HG03280 (cell line): Measurements from ENCODE around the gene NUMA1.

ENCODE experiments used
- ATAC-seq: cut with Tn5 transposase; IDR thresholded peaks from one replicate; pipeline ENCODE4 v1.9.1; 2021; ENCODE audit warnings: mild to moderate bottlenecking, moderate library complexity; ENCODE audit not compliant: unreplicated experiment

Gene NUMA1

GRCh38 chr11:72102946-72103753, 22.8 kb upstream of the NUMA1 start, which contains the start of gene LAMTOR1:
Gene LAMTOR1 (minus strand): TSS chr11:72103297. CDS start chr11:72103224, 73 bp downstream.
- peak; percentile 92 for ATAC-seq

DNA sequence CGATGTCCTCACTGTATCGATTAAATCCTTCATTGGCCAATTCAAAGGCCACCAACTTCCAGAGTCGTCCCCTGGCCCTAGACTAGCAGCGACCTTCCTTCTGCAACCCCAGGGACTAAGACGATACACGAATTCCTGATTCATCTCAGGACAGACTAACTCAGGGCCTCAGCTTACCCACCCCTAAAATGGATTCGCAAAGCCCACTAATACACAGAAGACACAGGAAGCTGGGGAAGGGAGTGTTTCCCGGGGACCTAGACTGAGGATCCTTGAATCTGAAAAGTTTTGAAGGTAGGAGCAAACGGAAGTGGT, 22.2 kb upstream of the NUMA1 start:
- ATAC-seq: no peak

DNA sequence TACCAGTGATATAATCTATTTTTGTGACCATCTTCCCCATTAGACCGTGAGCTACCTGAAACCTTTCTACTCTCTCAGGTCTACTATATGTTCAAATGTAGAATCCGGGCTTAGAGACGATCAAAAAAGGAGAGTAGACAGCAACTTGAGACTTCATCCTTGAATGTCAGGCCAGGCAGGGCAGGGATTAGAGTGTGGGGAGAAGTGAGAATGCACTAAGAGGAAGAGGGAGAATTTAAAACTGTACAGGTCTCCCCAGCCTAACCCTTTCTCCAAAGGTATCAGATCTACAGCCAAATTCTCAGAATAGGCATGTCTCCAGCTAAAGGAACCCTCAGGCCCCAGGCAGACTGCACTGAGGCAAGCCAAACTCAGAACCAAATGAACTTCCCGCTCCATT, 21.8 kb upstream of the NUMA1 start:
- ATAC-seq: no peak

DNA sequence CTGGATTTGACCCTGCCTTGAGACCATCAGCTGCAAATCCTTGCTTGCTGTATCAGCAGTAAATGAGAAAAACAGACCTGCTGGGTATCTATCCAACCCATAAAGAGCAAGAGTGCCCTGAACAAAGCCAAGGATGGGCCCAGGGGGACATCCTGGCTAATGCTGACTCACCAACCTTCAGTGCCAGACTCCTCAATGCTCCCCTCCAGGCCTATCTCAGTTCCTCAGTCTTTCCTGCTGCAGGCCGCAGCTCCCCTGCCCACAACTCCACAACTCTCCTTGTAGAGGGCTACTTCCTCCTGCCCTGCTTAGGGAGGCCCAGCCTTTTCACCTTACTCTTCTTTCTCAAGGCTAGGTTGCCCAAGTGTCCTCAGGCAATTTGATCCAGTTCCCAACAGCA, 20.1 kb upstream of the NUMA1 start:
- no peak for ATAC-seq

DNA sequence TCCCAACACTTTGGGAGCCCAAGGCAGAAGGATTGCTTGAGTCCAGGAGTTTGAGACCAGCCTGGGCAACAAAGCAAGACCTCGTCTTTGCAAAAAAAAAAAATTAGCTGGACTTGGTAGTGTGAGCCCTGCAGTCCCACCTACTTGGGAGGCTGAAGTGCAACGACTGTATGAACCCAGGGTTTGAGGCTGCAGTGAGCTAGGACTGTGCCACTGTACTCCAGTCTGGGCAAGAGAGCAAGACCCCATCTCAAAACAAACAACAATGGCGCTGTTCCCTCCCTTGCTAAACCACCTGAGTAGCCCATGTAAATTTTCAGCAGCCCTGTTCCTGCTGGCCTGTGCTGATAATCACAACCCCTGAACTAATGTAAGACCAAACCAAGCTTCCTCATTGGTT, 19.7 kb upstream of the NUMA1 start:
- no peak for ATAC-seq

GRCh38 chr11:72098741-72099140, 18.4 kb upstream of the NUMA1 start:
- ATAC-seq: no peak

DNA sequence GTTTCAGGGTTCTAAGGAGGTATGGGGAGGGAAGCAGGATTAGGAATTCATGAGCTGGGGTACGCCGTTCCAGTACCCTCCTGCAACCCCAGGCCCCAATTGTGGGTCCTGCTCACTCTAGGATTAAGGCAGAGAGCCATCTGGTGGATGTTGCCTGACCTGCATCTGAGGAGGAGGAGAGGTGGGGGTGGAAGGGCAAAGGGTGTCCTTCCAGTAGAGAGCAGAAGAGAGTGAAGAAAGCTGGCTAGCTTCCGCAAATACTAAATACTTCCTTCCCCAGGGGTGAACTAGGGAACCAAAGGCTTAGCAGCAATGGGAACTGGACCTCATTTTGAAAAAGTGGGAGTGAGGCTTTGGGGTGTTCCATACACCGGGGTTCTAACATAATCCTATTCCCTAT, 10.9 kb upstream of the NUMA1 start:
- peak; percentile 57 for ATAC-seq

DNA sequence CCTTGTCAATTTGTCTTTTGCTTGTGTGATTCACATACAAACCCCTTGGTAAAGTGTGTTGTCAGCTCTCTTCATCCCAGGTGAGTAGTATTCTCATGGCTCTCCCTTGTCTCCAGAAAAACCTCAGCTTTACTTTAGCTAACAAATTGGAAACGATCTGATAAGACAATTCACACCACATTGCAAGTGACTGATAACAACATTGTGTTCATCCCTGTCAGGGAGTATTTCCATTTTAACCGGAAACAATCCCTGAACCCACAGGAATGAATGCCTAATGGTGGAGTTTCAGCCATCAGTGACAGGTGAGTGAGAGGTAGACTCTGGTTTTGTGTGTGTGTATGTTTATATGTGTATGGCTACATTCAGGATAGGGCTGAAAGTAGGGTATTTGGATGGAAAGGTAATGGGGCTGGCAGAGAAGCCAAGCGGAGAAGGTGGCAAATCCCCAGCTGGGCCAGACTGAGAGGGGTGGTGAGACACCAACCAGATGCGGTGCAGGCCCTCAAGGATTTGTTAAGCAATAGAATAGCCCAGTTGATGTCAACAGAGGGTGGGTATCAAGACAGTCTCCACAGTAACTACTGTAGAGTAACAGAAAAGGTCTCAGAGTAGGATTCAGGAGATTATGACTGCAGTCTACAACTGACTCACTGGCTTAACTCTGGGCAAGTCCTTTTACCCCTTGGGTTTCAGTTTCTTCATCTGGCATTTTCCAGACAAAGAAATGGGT, 7.9 kb upstream of the NUMA1 start:
- ATAC-seq: no peak

DNA sequence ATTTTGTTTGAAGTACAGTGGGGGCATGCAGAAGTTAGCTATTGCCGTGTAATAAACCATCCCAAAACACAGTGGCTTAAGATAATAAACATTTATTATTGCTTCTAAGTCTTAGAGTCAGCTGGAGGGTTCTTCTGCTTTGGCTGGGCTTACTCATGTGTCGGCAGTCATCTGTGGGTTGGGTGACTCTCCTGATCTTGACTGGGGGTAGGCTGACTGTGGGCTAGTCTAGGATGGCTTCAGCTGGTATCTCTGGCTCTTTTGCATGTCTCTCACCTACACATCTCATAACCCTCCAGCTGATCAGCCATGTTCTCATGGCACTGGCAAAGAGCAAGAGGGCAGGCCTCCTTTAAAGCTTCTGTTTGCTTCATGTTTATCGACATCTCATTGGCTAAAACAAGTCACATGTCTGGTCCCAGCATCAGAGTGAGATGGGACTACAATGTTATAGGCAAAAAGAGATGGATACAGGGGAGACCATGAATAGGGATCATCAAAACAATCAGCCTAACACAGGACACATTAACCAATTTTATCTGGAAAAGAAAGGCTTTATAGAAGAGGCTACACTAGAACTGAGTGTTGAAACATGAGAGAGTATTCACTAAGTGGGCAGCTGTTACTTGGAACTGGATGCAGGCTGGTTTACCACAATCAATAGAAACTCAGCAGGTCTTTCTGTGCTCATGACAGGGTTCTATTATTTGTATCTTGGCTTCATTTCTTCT, 5.4 kb upstream of the NUMA1 start:
- ATAC-seq: no peak

- no peak for ATAC-seq
Observed at GRCh38 chr11:72084965-72085364, 4.6 kb upstream of the NUMA1 start.

DNA sequence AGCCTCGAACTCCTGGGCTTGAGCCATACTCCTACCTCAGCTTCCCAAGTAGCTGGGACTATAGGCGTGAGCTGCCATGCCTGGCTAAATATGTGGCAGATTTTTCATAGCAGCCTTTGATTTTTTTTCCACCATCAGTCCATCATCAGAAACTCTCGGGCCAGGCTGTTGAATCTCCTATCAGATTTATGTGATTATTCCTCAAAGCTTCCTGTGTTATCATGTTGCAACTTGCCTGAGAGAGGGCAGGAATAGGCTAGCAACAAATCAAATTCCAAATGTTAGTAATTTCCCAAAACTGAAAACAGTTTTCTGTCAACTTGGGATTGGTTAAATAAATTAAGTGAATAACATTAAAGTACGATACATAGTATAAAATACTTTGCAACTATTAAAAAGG, 3.7 kb upstream of the NUMA1 start:
- no peak for ATAC-seq

DNA sequence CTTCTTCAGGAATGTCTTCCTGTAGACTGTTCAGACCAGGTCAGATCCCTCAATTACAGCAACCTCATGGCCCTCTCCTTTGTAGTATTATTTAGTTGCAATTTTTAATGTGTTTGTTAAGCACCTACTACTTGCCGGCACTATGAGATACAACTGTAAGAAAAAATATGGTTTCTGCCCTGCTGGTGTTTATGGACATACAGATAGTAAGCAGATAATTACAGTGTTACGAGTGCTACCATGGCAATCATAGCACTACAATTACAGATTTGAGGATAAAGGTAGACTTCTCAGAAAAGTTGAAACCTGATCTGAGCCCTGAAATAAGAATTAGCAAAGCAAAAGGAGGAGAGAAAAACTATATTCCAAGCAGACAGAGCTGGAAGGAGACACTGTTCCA, 3.1 kb upstream of the NUMA1 start:
- no peak for ATAC-seq

DNA sequence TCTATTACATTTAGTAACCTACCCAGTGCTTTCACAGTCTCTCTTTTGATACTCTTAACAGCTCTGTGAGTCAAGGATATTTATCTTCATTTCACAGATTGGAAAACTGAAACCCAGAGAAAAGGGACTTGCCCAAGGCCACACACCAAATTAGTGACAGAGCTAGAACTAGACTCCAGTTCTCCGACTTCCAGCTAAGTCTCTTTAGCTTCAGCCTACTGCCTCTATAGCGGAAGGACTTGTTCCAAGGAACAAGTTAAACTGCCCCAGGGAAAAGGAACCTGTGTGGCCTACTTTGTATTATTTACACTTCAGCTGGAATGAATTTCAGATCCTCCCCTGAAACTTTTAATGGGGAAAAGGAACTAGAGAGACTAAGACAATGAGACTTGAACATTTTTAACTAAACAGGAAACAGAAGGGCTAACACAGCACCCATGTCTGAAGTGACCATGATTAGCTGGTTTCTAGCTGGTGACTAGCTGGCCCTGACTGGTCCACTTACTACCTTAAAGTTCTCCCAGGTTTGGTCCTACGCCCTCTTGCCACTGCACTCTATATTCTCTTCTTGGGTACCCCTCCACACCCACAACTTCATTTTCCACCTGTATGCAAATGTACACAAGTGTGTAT, 1.6 kb upstream of the NUMA1 start:
- ATAC-seq: no peak

GRCh38 chr11:72081184-72081644, 872 bp upstream of the NUMA1 start:
- no peak for ATAC-seq

DNA sequence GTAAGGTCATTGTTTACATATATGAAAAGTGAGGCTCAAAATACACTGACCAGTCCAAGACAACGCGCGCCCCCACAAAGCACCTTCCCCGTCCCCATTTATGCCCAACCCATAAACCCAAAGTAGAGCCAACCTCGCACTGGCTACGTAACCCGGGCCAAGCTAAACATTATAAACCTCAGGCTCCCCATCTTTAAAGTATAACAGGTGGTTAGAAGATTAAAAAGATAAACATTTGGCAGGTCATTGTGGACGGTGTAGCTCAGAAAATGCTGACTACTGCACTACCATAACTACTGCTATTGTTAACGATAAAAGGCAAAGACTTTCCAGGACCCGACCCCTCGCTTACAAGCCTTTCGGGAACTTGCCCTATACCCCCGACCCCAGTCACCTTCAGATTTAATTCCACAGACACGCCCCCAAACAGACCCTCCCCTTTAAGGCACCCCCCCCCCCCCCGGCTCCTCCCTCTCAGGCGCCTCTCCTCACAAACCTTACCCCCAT, 470 bp downstream of the NUMA1 start:
- no peak for ATAC-seq

DNA sequence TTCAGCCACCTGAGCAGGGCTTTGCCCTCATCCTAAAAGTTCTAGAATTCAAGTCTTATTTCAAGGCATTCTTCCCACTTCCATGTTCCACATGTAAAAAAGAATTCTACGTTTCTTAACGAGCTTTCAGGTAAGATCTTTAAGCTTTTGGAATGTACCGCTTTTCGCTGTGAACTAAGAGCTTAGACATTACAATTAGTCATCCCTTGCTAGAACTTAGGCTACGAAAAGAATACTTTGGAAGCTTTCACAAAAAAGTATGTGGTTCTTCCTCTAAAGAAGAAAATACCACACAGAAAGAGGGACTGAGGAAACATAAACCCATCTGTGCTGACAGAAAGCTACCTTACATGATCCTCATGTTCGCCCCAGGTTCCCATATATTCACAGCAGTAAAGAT, 1.9 kb downstream of the NUMA1 start:
- ATAC-seq: no peak

DNA sequence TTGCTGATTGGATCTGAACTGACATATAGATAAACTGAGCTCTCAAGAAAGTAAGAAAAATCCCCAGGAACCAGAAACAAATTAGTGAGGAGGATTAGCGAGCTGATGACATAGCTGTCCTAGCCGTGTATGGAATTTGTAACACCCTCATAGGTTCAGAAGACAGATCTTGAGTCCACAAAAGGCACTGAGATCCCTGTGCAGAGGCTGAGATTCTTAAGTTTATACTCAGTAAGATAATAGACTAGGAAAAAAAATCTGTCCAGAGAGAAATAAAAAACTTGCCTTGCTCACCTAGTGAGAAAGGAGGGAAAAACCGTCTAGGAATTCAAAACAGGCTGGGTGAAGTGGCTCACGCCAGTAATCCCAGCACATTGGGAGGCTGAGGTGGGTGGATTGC, 4.6 kb downstream of the NUMA1 start:
- no peak for ATAC-seq

DNA sequence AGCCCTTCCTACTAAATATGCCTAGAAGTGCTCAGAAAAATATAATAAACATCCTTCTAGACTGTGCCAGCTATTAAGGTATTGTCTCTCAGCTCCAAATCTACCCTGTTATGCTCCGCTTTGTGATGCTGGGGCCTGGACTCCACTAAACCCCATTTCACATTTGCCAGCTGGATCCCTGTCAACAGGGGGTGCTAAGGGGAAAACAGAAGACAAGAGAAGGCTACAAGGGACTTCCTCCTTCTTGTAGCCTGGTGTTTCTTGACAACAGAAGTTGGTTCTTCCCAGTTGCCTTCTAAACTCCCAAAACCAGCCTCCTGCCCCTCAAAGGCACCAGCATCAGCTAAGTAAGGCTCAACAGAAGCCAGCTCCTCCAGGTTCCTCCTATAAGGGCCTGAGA, 5.2 kb downstream of the NUMA1 start:
- no peak for ATAC-seq

DNA sequence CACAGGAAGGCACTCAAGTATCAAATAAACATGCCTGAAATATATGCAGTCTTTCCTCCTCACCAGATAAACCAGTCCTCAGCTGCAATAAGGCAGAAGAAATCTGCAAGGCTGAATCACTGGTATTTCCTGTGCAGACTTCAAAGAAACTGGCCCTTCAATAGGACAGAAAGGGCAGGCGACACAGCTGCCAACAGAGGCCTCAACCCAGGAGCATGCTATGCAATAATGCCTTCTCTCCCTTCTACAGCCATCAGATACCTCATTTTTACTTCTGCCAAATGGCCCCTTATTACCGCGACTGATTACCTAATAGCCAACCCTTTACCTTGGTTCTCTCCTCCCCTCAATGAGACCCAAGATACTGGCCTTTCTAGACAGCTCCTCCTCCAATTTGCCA, 8.0 kb downstream of the NUMA1 start:
- no peak for ATAC-seq

- no peak for ATAC-seq
Observed at GRCh38 chr11:72070491-72070890, 9.9 kb downstream of the NUMA1 start.

- ATAC-seq: no peak
Observed at GRCh38 chr11:72069787-72070251, 10.5 kb downstream of the NUMA1 start.
